Parathyroid adenoma (tissue), 2 donors: ENCODE measurements around the gene MSH6.

Experiments
- H2AFZ ChIP-seq: fragments of 300-600 bp; sonication (generic); one replicate; pipeline ENCODE4 v1.7.0; 2017; ENCODE audit warnings: antibody characterized with exemption, mild to moderate bottlenecking
- H3K27ac ChIP-seq: fragments of 300-600 bp; sonication (generic); one replicate; pipeline ENCODE4 v1.7.0; 2017
- H3K27me3 ChIP-seq: fragments of 300-600 bp; sonication (generic); one replicate; pipeline ENCODE4 v1.7.0; 2017; ENCODE audit warnings: low read length; ENCODE audit not compliant: control insufficient read depth, insufficient read depth
- H3K36me3 ChIP-seq: fragments of 300-600 bp; sonication (generic); one replicate; pipeline ENCODE4 v1.7.0; 2017; ENCODE audit warnings: low read length; ENCODE audit not compliant: control insufficient read depth, insufficient read depth
- H3K4me1 ChIP-seq: fragments of 300-600 bp; sonication (generic); one replicate; pipeline ENCODE4 v1.7.0; 2017; ENCODE audit warnings: control low read depth
- H3K4me2 ChIP-seq: fragments of 300-600 bp; sonication (generic); one replicate; pipeline ENCODE4 v1.7.0; 2017; ENCODE audit warnings: low read length
- H3K4me3 ChIP-seq: fragments of 300-600 bp; sonication (generic); one replicate; pipeline ENCODE4 v1.7.0; 2017; ENCODE audit warnings: low read depth, low read length
- H3K79me2 ChIP-seq: fragments of 300-600 bp; sonication (generic); one replicate; pipeline ENCODE4 v1.7.0; 2017; ENCODE audit warnings: control low read depth
- H3K9ac ChIP-seq: fragments of 300-600 bp; sonication (generic); one replicate; pipeline ENCODE4 v1.7.0; 2017; ENCODE audit warnings: mild to moderate bottlenecking
- H3K9me3 ChIP-seq: fragments of 300-600 bp; sonication (generic); one replicate; pipeline ENCODE4 v1.7.0; 2017; ENCODE audit warnings: low read length; ENCODE audit not compliant: control insufficient read depth
- TF ChIP-seq, protein P1 (sequence below): fragments of 300-600 bp; sonication (generic); IDR thresholded peaks from one replicate; pipeline ENCODE4 v1.7.0; 2017; ENCODE audit warnings: antibody characterized with exemption, mild to moderate bottlenecking
- donor health status: primary hyperparathyroidism.

The MSH6 gene

GRCh38 chr2:47819834-47820233, 36.9 kb downstream of the MSH6 start:
- no peaks in the 10 kb centered on the region for H3K27me3 ChIP-seq
- no peaks in the 10 kb centered on the region for H3K79me2 ChIP-seq
- no peak overlapping the region for H2AFZ ChIP-seq
- H3K36me3 ChIP-seq = no peaks in the 10 kb centered on the region
- TF ChIP-seq, protein P1, sequence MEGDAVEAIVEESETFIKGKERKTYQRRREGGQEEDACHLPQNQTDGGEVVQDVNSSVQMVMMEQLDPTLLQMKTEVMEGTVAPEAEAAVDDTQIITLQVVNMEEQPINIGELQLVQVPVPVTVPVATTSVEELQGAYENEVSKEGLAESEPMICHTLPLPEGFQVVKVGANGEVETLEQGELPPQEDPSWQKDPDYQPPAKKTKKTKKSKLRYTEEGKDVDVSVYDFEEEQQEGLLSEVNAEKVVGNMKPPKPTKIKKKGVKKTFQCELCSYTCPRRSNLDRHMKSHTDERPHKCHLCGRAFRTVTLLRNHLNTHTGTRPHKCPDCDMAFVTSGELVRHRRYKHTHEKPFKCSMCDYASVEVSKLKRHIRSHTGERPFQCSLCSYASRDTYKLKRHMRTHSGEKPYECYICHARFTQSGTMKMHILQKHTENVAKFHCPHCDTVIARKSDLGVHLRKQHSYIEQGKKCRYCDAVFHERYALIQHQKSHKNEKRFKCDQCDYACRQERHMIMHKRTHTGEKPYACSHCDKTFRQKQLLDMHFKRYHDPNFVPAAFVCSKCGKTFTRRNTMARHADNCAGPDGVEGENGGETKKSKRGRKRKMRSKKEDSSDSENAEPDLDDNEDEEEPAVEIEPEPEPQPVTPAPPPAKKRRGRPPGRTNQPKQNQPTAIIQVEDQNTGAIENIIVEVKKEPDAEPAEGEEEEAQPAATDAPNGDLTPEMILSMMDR = no peak
- H3K4me3 ChIP-seq = no peak overlapping the region
- H3K4me2 ChIP-seq = no peak overlapping the region
- H3K9ac ChIP-seq = no peak overlapping the region
- no peak overlapping the region for H3K27ac ChIP-seq
- no peaks in the 10 kb centered on the region for H3K4me1 ChIP-seq
- H3K9me3 ChIP-seq = no peaks in the 10 kb centered on the region

- Histone ChIP-seq H3K9ac (no peak overlapping the region), H3K27me3 (no peaks in the 10 kb centered on the region), H3K4me1 (no peaks in the 10 kb centered on the region), H3K4me3 (no peak overlapping the region), H3K4me2 (no peak overlapping the region), H3K9me3 (no peaks in the 10 kb centered on the region), H3K36me3 (no peaks in the 10 kb centered on the region), H2AFZ (no peak overlapping the region), H3K27ac (no peak overlapping the region), H3K79me2 (no peaks in the 10 kb centered on the region)
- TF ChIP-seq, protein P1 = no peak
Measured at GRCh38 chr2:47822518-47822917, 39.6 kb downstream of the MSH6 start.

GRCh38 chr2:47833516-47833968, 50.6 kb downstream of the MSH6 start:
- Histone ChIP-seq H3K36me3 (no peaks in the 10 kb centered on the region), H3K4me3 (no peak overlapping the region), H3K79me2 (peaks cover 3% of the 10 kb centered on the region), H2AFZ (no peak overlapping the region), H3K9me3 (no peaks in the 10 kb centered on the region), H3K27me3 (no peaks in the 10 kb centered on the region), H3K9ac (no peak overlapping the region), H3K4me2 (no peak overlapping the region), H3K4me1 (no peaks in the 10 kb centered on the region), H3K27ac (no peak overlapping the region)
- TF ChIP-seq, protein P1 = no peak

DNA sequence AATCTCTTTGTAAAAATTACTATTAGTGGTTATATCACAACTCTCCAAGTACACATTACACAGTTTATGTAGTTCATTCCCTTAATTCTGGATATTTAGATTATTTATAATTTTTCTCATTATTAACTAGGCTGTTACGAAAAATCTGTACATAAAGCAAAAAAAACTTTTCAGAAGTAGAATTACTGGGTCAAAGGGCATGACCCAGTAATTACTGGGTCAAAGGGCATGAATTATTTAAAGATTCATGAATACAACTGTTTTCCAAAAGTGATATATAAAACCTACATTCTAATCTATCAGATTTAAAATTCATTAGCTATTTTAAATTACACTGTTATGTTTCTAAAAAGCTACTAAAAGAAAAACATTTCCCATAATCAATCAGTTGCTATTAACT, 55.3 kb downstream of the MSH6 start:
- H3K9me3 ChIP-seq = no peaks in the 10 kb centered on the region
- H3K36me3 ChIP-seq = no peaks in the 10 kb centered on the region
- no peak overlapping the region for H3K4me3 ChIP-seq
- no peaks in the 10 kb centered on the region for H3K4me1 ChIP-seq
- H3K27ac ChIP-seq = no peak overlapping the region
- H3K9ac ChIP-seq = no peak overlapping the region
- H3K27me3 ChIP-seq = no peaks in the 10 kb centered on the region
- H3K79me2 ChIP-seq = peaks cover 10% of the 10 kb centered on the region
- TF ChIP-seq, protein P1 = no peak
- H3K4me2 ChIP-seq = no peak overlapping the region
- H2AFZ ChIP-seq = no peak overlapping the region

DNA sequence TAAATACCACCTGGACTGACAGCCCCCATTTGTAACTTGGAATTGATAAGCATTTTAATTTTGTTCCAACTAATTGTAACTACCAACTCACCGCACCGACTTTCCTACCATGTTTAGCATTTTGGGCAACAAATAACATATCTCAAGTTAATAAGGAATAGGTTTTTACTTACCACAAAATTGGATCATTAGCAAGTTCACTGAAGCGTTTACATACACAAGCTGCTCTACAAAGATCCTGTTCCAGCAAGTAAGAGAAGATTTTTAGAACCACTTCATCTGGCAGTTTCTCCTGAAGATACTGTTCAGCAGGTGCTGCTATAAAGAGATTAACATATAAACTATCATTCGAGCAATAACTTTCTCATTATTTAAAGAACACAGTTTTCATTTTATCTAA, 55.7 kb downstream of the MSH6 start:
- H2AFZ ChIP-seq = no peak overlapping the region
- no peaks in the 10 kb centered on the region for H3K9me3 ChIP-seq
- H3K4me1 ChIP-seq = no peaks in the 10 kb centered on the region
- no peak overlapping the region for H3K4me3 ChIP-seq
- TF ChIP-seq, protein P1 = no peak
- no peak overlapping the region for H3K4me2 ChIP-seq
- H3K27me3 ChIP-seq = no peaks in the 10 kb centered on the region
- H3K27ac ChIP-seq = no peak overlapping the region
- no peaks in the 10 kb centered on the region for H3K36me3 ChIP-seq
- no peak overlapping the region for H3K9ac ChIP-seq
- H3K79me2 ChIP-seq = peaks cover 12% of the 10 kb centered on the region
